HG03175 (cell line): ENCODE measurements around the gene NCAM2.
"Not testable (repeated sequence)": the region's sequence is repeated elsewhere in the genome, so short reads cannot be mapped to it uniquely, and the experiment has no call there.

Experiments used
- ATAC-seq: cut with Tn5 transposase; IDR thresholded peaks from one replicate; pipeline ENCODE4 v1.9.1; 2021; ENCODE audit warnings: mild to moderate bottlenecking, moderate library complexity; ENCODE audit not compliant: unreplicated experiment

Gene NCAM2

GRCh38 chr21:21291883-21292569 is 293.8 kb downstream of the NCAM2 start:
- ATAC-seq = no peak

DNA sequence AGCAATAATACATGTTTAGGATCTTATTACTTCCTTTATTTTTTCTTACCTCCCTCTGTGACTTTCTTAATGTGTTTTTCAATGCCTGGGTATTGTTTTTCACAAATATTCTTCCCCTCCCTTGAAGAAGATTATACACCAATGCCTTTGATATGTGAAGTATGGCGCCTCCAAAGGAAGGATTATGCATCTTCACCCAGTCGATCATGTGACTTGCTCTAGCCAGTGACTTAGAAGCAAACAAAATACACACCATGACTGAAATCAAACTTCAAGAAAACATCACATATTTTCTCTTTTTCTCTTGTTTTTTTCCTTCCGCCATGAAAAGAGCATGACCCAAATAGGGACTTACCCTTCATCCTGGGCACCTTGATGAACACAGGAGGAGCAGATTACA is 297.1 kb downstream of the NCAM2 start:
- ATAC-seq = no peak

DNA sequence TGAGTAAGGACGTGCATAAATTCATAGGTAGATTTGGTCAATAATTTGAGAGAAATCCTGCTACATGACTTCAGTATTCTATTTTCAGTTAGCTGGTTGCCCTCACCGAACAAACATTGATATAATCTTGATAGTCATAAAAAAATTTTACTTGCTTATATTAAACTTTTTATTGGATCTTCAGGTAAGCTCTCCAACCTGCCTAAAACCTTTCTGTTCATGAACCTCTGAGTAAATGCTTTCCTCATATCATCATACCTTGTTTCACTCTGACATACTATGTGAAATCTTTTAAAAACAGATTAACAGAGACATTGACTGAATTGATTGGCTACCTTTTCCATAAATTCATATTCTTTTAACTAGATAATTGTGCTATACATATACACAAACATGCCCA is 299.0 kb downstream of the NCAM2 start:
- ATAC-seq = no peak

- no peak for ATAC-seq
Measured at GRCh38 chr21:21301013-21301412, 302.8 kb downstream of the NCAM2 start.

- no peak for ATAC-seq
Measured at GRCh38 chr21:21309510-21309909, 311.3 kb downstream of the NCAM2 start.

- no peak for ATAC-seq
Measured at GRCh38 chr21:21324297-21324696, 326.1 kb downstream of the NCAM2 start.

DNA sequence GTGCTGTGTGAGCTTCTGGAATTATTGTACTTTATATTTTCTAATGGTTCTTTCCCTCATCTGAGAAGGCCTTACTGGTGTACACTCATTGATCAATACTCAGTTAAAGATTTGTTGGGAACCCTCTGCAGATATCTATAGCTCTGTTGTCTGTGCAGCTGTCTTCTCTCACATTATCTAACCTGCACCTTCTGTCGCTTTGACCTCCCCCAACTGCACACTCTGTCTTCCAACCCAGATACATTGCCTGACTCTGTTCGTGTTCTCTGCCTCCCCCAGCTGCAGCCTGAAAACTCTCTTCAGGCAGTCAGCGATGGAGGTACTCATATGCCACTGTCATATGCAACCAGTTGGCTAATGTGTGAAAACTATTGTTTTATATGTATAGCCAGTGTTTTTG is 334.3 kb downstream of the NCAM2 start:
- ATAC-seq = no peak

DNA sequence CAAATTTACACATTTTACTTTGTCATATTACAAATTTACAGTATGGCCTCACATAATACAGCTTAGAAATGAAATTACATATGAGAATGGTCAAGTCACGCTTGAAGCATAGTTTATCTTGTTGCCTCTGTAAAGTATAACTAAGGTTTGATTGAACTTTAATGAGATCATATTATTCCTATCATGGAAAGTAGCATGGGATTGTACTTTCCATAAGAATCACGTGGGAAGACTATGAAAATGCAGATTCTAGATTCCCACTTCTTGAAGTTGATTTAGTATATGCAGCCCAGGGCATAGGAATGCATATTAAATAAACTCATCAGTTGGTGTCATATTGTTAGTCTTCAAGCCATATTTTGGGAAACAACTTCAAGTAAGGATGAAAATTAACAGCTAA is 342.8 kb downstream of the NCAM2 start:
- ATAC-seq = no peak

DNA sequence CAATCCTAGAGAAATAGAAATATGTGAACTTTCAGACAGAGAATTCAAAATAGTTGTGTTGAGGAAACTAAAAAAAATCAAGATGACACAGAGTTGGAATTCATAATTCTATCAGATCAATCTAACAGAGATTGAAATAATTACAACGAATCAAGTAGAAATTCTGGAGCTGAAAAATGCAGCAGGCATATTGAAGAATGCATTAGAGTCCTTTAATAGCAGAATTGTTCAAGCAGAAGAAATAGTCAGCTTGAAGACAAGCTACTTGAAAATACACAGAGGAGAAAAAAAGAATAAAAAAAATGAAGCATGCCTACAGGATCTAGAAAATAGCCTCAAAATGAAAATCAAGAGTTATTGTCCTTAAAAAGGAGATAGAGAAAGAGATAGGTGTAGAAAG is 347.1 kb downstream of the NCAM2 start:
- no peak for ATAC-seq

- ATAC-seq = no peak
Measured at GRCh38 chr21:21345872-21346271, 347.7 kb downstream of the NCAM2 start.

- no peak for ATAC-seq
Measured at GRCh38 chr21:21366277-21366676, 368.1 kb downstream of the NCAM2 start.

- ATAC-seq = no peak
Measured at GRCh38 chr21:21367583-21367982, 369.4 kb downstream of the NCAM2 start.

DNA sequence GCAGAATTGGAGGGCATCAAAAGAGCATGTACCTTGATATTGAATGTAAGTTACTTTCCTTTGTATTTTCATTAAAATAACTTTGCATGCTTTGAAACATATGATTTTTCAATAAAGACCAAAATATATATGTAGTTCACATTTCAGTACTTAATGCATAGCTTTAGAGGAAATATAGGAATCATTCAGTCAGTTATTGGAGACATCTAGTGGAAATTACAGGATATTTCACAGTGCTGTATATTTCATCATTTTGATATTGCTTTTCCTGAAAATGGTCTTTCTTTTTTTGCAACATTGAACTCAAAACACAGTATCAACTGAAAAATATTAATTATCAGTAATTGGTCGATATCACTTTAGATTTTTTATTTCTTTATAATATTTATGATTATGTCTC is 375.8 kb downstream of the NCAM2 start:
- ATAC-seq = no peak

- ATAC-seq = no peak
Measured at GRCh38 chr21:21383126-21383525, 384.9 kb downstream of the NCAM2 start.

DNA sequence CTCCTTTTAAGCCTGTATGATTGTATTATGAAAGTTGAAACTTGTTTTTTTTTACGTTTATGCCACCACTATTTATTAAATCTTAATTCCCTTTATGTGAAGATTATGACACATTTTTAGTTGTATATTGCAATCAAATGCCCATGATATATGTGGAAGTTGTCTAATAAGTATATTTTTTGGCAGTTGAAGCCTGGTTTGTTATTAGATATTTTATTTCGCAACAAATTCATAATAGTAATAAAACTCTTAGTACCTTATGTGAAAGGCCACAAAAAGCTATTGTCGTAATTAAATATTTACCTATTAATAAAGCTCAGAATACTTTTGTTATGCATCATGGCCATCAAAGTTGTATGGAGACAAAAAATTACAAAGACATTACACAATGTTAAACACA is 386.8 kb downstream of the NCAM2 start:
- no peak for ATAC-seq

DNA sequence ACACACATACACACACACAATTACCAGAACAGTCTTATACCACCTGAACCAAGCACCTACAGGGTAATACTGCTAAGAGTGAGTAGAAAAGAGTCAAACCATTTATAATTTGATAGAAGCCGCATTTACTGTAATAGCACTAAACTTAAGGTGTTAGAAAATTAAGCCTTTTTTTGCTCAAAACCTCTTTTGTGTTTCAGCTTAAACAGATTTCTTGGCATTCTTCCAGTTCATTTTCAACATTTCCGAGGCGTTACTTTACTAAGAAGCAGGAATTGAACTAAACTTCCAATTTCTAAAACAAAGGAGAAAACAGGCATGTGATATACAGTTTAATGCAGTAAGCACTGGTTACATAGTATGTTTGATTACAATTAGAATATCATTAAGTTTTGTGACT is 387.2 kb downstream of the NCAM2 start:
- no peak for ATAC-seq

- ATAC-seq = no peak
Measured at GRCh38 chr21:21387916-21388315, 389.7 kb downstream of the NCAM2 start.

DNA sequence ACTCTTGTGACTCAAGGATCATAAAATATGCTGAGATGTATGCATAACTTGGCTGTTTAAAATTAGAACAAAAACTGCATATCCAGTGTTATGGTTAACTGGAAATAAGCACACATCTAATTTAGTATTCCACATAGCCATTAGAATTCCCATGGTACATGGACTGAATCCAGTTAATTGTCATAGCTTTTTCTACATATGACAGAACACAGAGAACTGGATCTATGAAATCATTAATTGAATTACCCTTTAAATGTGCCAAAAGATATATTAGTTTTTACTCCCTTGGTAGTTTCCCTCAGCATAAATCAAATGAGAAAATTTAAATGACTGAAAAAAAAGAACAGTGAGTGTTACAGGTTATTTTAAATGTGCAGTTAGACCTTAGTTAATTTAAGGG is 395.9 kb downstream of the NCAM2 start:
- no peak for ATAC-seq

DNA sequence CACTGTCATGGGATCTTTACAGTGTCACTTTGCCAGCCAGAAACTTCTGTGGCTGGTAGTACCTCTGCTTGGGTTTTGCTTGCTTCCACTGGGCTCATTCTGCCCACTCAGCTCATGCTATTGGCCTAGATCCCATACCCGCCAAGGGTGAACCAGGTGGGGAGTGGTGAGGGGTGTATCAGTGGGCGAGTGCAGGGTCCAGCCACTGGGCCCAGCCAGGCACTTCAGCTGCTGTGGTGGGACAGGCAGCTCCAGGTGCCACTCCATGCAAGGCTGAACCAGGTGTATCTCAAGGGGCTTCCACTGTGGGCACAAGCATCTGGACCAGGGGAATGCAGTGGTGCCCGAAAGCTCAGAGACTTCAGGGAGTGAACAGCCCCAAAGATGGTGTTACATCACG is 398.2 kb downstream of the NCAM2 start:
- ATAC-seq = no peak

DNA sequence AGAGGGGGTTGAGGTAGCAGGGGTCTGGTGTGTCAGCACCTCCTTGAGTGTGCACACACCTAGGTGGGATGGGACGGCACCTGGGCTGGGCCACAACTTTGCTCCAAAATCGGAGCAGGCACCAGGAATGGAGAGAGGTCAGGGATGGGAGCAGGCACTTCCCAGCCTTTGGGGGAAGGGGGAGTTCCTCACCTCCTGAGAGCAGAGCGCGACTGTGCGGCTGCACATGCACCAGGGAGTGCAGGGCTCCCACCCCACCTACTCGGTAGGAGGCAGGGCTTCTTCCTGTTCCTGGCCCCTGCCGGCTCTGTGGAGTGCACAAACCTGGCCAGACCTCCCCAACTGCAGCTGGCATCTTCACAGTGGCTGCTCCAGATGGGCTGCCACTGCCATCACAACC is 399.3 kb downstream of the NCAM2 start:
- no peak for ATAC-seq

DNA sequence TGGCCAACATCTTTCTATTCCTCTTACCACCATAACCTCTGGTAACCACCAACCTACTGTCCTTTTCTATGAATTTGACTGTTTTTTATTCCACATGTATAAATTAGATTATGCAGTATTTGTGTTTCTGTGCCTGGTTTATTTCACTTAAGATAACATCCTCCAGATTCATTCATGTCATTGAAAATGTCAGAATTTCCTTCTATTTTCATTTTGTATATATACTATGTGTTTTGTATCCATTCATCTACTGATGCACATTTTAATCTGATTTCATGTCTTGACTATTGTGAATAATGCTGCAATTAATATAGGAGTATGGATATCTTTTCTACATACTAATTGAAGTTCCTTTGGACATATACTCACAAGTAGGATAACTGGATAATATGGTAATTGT is 403.2 kb downstream of the NCAM2 start:
- no peak for ATAC-seq

DNA sequence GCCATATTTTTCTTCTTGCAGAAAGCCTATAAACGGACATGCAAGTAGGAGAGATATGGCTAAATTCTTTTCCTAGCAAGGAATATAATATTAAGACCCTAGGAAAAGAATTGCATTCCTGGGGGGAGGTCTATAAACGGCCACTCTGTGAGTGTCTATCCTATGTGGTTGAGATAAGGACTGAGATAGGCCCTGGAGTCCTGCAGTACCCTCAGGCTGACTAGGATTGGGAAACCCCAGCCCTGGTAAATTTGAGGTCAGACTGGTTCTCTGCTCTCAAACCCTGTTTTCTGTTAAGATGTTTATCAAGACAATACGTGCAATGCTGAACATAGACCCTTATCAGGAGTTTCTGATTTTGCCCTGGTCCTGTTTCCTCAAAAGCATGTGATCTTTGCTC is 404.0 kb downstream of the NCAM2 start:
- not testable (repeated sequence) for ATAC-seq

- ATAC-seq = not testable (repeated sequence)
Measured at GRCh38 chr21:21404261-21404660, 406.1 kb downstream of the NCAM2 start.
